HepG2 (cell line): ENCODE measurements around the gene ZFP36. TPM values are rescaled to one million over a fixed set of nuclear protein-coding genes. Genes with fewer than 3 reads are reported as not detected.

ENCODE experiments used
- KMT2B ChIP-seq: IDR thresholded peaks from 2 replicates; pipeline ENCODE4 v1.6.1; 2016; ENCODE audit warnings: missing genetic modification reagents, missing compliant biosample characterization
- MIER2 ChIP-seq: IDR thresholded peaks from 2 replicates; pipeline ENCODE4 v1.6.1; 2016; ENCODE audit warnings: missing biosample characterization, missing genetic modification reagents
- TFDP1 ChIP-seq: IDR thresholded peaks from 2 replicates; pipeline ENCODE4 v1.6.1; 2016; ENCODE audit warnings: missing compliant biosample characterization, missing genetic modification reagents, borderline replicate concordance
- ZBTB7B ChIP-seq: sonication (generic); formaldehyde crosslinking; IDR thresholded peaks from 2 replicates; pipeline ENCODE4 v1.4.0; 2020; ENCODE audit warnings: missing genetic modification reagents
- ZNF251 ChIP-seq: sonication (generic); formaldehyde crosslinking; IDR thresholded peaks from 2 replicates; pipeline ENCODE4 v1.9.0; 2021; ENCODE audit warnings: mild to moderate bottlenecking, missing genetic modification reagents
- ZNF281 ChIP-seq: sonication (generic); formaldehyde crosslinking; IDR thresholded peaks from 2 replicates; pipeline ENCODE4 v1.4.0; 2020; ENCODE audit warnings: missing genetic modification reagents, borderline replicate concordance
- ZNF326 ChIP-seq: sonication (generic); formaldehyde crosslinking; IDR thresholded peaks from 2 replicates; pipeline ENCODE4 v1.4.0; 2020; ENCODE audit warnings: missing genetic modification reagents, borderline replicate concordance
- ZNF761 ChIP-seq: sonication (generic); formaldehyde crosslinking; conservative IDR thresholded peaks from 2 replicates; pipeline ENCODE4 v1.4.0; 2020; ENCODE audit warnings: mild to moderate bottlenecking, missing genetic modification reagents
- ZNF788 ChIP-seq: sonication (generic); formaldehyde crosslinking; IDR thresholded peaks from 2 replicates; pipeline ENCODE4 v1.5.0; 2020; ENCODE audit warnings: mild to moderate bottlenecking, missing genetic modification reagents, borderline replicate concordance
- polyA plus RNA-seq, 8 experiments: library from polyadenylated mRNA; depleted of rRNA in 3 of 8; stranded (reverse) in 7 of 8; unstranded in 1 of 8; fragments of >200 nt; fragmentation: Illumina TruSeq in 4 of 8; extraction: Trizol in 4 of 8; gene quantifications; 2 replicates each; pipeline versions ENCODE4 v1.2.1 to v1.2.3, GENCODE V29; 2011 to 2016; ENCODE audit warnings: low read depth in 4 of 8, missing spikeins in 1 of 8, mixed read lengths in 1 of 8; ENCODE audit not compliant: insufficient read depth in 1 of 8
- total RNA-seq, 5 experiments: library from RNA; depleted of rRNA; stranded (reverse); fragments of >200 nt; fragmentation: Illumina TruSeq; extraction: Trizol; gene quantifications; 2 replicates each; pipeline ENCODE4 v1.2.3, GENCODE V29; 2016; ENCODE audit warnings: low read depth in 1 of 5
- TF ChIP-seq, protein P1 (sequence below): sonication (generic); formaldehyde crosslinking; IDR thresholded peaks from 2 replicates; pipeline ENCODE4 v1.5.0; 2020; ENCODE audit warnings: mild to moderate bottlenecking, missing genetic modification reagents, moderate library complexity
- TF ChIP-seq, protein P2 (sequence below), 2 experiments: fragments of 450-650 bp in 1 of 2; sonication (generic) in 1 of 2; formaldehyde crosslinking in 1 of 2; IDR thresholded peaks; 2 replicates each; pipeline versions ENCODE4 v1.6.1 to v1.8.0; 2016 to 2022; ENCODE audit warnings: antibody characterized with exemption in 1 of 2, mild to moderate bottlenecking in 1 of 2, missing genetic modification reagents in 1 of 2

Gene ZFP36
- total and polyA plus RNA-seq, 2 of the 13 experiments (the other 11 are each of a cell fraction or from before 2014, with no cell fraction given): 1.4 to 1.7 TPM

- TF ChIP-seq, protein P1, sequence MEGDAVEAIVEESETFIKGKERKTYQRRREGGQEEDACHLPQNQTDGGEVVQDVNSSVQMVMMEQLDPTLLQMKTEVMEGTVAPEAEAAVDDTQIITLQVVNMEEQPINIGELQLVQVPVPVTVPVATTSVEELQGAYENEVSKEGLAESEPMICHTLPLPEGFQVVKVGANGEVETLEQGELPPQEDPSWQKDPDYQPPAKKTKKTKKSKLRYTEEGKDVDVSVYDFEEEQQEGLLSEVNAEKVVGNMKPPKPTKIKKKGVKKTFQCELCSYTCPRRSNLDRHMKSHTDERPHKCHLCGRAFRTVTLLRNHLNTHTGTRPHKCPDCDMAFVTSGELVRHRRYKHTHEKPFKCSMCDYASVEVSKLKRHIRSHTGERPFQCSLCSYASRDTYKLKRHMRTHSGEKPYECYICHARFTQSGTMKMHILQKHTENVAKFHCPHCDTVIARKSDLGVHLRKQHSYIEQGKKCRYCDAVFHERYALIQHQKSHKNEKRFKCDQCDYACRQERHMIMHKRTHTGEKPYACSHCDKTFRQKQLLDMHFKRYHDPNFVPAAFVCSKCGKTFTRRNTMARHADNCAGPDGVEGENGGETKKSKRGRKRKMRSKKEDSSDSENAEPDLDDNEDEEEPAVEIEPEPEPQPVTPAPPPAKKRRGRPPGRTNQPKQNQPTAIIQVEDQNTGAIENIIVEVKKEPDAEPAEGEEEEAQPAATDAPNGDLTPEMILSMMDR (CRISPR knock-in tag): peak; percentile 18; the same call in 1 of the 2 replicates
- TF ChIP-seq TFDP1 (CRISPR knock-in tag): peak; percentile 96
- peak; percentile 88; the same call in 1 of the 2 replicates for TF ChIP-seq ZNF251 (CRISPR knock-in tag)
- TF ChIP-seq KMT2B (CRISPR knock-in tag): peak; percentile 85
- TF ChIP-seq MIER2 (CRISPR knock-in tag): peak; percentile 42
- TF ChIP-seq, protein P2, sequence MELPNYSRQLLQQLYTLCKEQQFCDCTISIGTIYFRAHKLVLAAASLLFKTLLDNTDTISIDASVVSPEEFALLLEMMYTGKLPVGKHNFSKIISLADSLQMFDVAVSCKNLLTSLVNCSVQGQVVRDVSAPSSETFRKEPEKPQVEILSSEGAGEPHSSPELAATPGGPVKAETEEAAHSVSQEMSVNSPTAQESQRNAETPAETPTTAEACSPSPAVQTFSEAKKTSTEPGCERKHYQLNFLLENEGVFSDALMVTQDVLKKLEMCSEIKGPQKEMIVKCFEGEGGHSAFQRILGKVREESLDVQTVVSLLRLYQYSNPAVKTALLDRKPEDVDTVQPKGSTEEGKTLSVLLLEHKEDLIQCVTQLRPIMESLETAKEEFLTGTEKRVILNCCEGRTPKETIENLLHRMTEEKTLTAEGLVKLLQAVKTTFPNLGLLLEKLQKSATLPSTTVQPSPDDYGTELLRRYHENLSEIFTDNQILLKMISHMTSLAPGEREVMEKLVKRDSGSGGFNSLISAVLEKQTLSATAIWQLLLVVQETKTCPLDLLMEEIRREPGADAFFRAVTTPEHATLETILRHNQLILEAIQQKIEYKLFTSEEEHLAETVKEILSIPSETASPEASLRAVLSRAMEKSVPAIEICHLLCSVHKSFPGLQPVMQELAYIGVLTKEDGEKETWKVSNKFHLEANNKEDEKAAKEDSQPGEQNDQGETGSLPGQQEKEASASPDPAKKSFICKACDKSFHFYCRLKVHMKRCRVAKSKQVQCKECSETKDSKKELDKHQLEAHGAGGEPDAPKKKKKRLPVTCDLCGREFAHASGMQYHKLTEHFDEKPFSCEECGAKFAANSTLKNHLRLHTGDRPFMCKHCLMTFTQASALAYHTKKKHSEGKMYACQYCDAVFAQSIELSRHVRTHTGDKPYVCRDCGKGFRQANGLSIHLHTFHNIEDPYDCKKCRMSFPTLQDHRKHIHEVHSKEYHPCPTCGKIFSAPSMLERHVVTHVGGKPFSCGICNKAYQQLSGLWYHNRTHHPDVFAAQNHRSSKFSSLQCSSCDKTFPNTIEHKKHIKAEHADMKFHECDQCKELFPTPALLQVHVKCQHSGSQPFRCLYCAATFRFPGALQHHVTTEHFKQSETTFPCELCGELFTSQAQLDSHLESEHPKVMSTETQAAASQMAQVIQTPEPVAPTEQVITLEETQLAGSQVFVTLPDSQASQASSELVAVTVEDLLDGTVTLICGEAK (IDR thresholded peaks at IDR 0.05): peak; percentile 57; the same call in 1 of the 2 replicates
- TF ChIP-seq, protein P2 (CRISPR knock-in tag; IDR thresholded peaks at IDR 0.05): peak; percentile 91; the same call in 1 of the 2 replicates
- TF ChIP-seq ZNF326 (CRISPR knock-in tag): no peak
- peak; percentile 94 for TF ChIP-seq ZNF761 (CRISPR knock-in tag)
- TF ChIP-seq ZNF281 (CRISPR knock-in tag): no peak; the same call in 1 of the 2 replicates
- TF ChIP-seq ZBTB7B (CRISPR knock-in tag): 0 out of 2 replicates have a peak, but pooled peaks have one; percentile 18
- peak; percentile 81; the same call in 1 of the 2 replicates for TF ChIP-seq ZNF788
Measured at GRCh38 chr19:39435499-39436349, 29.1 kb downstream of the ZFP36 start, which contains the start of gene RPS16 (continued).
